ENCODE results near the gene PRSS37. TPM values are rescaled to one million over a fixed set of nuclear protein-coding genes. Genes with fewer than 3 reads are reported as not detected.

Gene PRSS37
- total and polyA plus RNA-seq, 2 of the 13 experiments (the other 11 are each of a cell fraction or from before 2014, with no cell fraction given) = not detected

DNA sequence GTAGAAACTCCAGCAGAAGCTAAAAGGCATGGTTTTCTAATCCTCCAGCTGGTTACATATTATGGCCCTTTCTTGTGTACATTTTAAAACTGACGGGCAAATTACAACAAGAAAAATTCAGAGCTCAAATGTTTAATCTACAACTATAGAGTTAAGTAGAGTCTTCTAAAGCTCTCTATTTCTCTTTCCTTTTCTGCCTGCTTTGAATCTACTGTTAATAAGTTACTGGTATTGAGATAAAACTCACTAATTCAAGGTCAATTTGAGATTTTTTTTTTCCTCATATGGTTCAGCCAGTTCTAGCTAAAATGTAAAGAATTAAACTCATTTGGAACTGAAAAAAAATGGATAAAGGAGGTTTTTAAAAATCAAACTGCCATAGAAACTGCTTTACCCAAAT is 1.6 kb upstream of the PRSS37 start:
- no peak for DNase-seq (ENCODE audit: low spot score)
- BruUV-seq (replicated peaks) = no TSS peak
- H3K4me1 ChIP-seq (ENCODE audit: insufficient read depth, low read length) = no peaks in the 10 kb centered on the region
- H4K20me1 ChIP-seq (ENCODE audit: insufficient read depth, low read length) = no peaks in the 10 kb centered on the region
- no peaks in the 10 kb centered on the region for H3K79me2 ChIP-seq (ENCODE audit: insufficient read depth, low read length)
- ATAC-seq = no peak
- intact Hi-C loops (cut with micrococcal nuclease; ENCODE audit: unreplicated experiment) = no loop called here
- 46% methylated on average over 1 of the region's 1 CpG for whole genome bisulfite sequencing (ENCODE audit: low lambda C conversion rate)
- H3K36me3 ChIP-seq (replicated peaks in 1 of 2; ENCODE audit: control insufficient read depth in 1 of 2, insufficient read depth in 2 of 2, low read length in 2 of 2) = no peaks in the 10 kb centered on the region
- in situ Hi-C loops (cut with HindIII; ENCODE audit: extremely low pct_ligation_motif_present, low pct_unique_long_range_greater_than_20kb) = no loop called here
- TF ChIP-seq AGO1 (IDR thresholded peaks at IDR 0.05; ENCODE audit: low read depth, low read length, poor library complexity, severe bottlenecking) (no peak), ZNF570 (CRISPR knock-in tag; IDR thresholded peaks at IDR 0.05; ENCODE audit: borderline replicate concordance) (no peak), HNRNPL (IDR thresholded peaks at IDR 0.05; ENCODE audit: low read depth, low read length) (no peak), NFKBIZ (CRISPR knock-in tag; IDR thresholded peaks at IDR 0.05) (no peak), ZNF607 (CRISPR knock-in tag; IDR thresholded peaks at IDR 0.05; ENCODE audit: borderline replicate concordance) (no peak), NKX3-1 (CRISPR knock-in tag; IDR thresholded peaks at IDR 0.05) (no peak), ZNF572 (CRISPR knock-in tag; IDR thresholded peaks at IDR 0.05) (no peak), ZNF205 (CRISPR knock-in tag; IDR thresholded peaks at IDR 0.05) (no peak), ZFY (CRISPR knock-in tag; IDR thresholded peaks at IDR 0.05) (no peak), HDAC6 (IDR thresholded peaks at IDR 0.05; ENCODE audit: low read depth, low read length) (no peak), RXRA (CRISPR knock-in tag; IDR thresholded peaks at IDR 0.05) (no peak), ZNF816 (CRISPR knock-in tag; IDR thresholded peaks at IDR 0.05; ENCODE audit: borderline replicate concordance) (no peak), ZNF792 (CRISPR knock-in tag; IDR thresholded peaks at IDR 0.05) (no peak), ZFP36L2 (CRISPR knock-in tag; IDR thresholded peaks at IDR 0.05) (no peak), SIN3B (IDR thresholded peaks at IDR 0.05; ENCODE audit: low read length) (no peak), ZNF879 (CRISPR knock-in tag; IDR thresholded peaks at IDR 0.05) (no peak)
- no peak for FAIRE-seq
- POLR2A ChIA-PET = no interaction called here
- no peak overlapping the region for H3K27ac ChIP-seq (ENCODE audit: extremely low read length, insufficient read depth, low read length)
- no peak overlapping the region for H3K4me2 ChIP-seq (ENCODE audit: low read depth, low read length)
- H3K9ac ChIP-seq (ENCODE audit: insufficient read depth, low read depth, low read length) = no peak overlapping the region
- no peak overlapping the region for H2AFZ ChIP-seq (ENCODE audit: low read length)
- no peaks in the 10 kb centered on the region for H3K27me3 ChIP-seq (ENCODE audit: control insufficient read depth in 1 of 2, insufficient read depth in 2 of 2, low read length in 2 of 2)
- H3K9me3 ChIP-seq (ENCODE audit: low read length) = no peaks in the 10 kb centered on the region
- CTCF ChIA-PET (ENCODE audit: low intra/inter-chr PET ratio, low total read pairs) = no interaction called here
- no peak overlapping the region for H3K4me3 ChIP-seq (replicated peaks in 1 of 3; ENCODE audit: insufficient read depth in 1 of 3, low read depth in 2 of 3, low read length in 3 of 3)

All from HepG2 (cell line).